ENCODE data around the gene MYO15A. TPM values are rescaled to one million over a fixed set of nuclear protein-coding genes. Genes with fewer than 3 reads are reported as not detected.

MYO15A gene
- total and polyA plus RNA-seq, 9 donors = 1.5 to 5.4 (median 3.2) TPM

DNA sequence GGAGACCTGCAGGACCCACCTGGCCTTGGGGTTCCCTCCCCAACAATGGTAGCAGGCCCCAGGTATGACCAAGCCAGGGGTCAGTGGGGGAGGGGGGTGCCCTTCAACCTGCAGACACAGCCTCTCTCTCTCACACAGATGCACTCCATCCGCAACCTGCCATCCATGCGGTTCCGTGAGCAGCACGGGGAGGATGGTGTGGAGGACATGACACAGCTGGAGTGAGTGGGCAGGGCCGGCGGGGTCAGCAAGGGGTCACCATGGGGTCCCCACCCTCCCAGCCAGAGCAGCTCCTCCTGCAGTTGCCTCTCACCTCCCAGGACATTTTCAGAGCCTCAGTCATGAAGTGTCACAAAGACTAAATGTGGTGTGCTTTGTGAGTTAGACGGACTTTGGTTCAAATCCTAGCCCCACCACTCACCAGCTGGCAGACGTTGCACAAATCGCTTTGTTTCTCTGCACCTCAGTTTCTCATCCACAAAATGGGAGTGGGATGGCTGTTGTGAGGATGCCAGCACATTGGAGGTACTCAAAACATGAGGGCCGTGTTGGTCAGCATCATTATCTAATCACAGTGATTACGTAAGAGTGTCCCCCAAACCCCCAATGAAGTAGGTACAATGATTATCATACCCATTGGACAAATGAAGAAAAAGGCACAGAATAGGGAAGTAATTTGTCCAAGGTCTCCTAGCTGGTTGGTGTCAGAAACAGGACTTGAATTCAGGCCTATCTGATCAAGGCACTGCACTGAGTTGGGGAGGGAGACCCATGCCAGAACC, 16.0 kb downstream of the MYO15A start:
- intact Hi-C loops (cut with DNase I) = no loop called here
- TF ChIP-seq, protein P1, sequence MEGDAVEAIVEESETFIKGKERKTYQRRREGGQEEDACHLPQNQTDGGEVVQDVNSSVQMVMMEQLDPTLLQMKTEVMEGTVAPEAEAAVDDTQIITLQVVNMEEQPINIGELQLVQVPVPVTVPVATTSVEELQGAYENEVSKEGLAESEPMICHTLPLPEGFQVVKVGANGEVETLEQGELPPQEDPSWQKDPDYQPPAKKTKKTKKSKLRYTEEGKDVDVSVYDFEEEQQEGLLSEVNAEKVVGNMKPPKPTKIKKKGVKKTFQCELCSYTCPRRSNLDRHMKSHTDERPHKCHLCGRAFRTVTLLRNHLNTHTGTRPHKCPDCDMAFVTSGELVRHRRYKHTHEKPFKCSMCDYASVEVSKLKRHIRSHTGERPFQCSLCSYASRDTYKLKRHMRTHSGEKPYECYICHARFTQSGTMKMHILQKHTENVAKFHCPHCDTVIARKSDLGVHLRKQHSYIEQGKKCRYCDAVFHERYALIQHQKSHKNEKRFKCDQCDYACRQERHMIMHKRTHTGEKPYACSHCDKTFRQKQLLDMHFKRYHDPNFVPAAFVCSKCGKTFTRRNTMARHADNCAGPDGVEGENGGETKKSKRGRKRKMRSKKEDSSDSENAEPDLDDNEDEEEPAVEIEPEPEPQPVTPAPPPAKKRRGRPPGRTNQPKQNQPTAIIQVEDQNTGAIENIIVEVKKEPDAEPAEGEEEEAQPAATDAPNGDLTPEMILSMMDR (IDR thresholded peaks at IDR 0.05) = no peak
- TF ChIP-seq POLR2A (IDR thresholded peaks at IDR 0.05) = no peak
- no peak for TF ChIP-seq EP300 (IDR thresholded peaks at IDR 0.05)
- H3K27me3 ChIP-seq = no peaks in the 10 kb centered on the region
- no peaks in the 10 kb centered on the region for H3K4me1 ChIP-seq (ENCODE audit: insufficient read depth)
- no peak for DNase-seq
- no peak overlapping the region for H3K4me3 ChIP-seq
- H3K9me3 ChIP-seq = no peaks in the 10 kb centered on the region
- H3K27ac ChIP-seq = no peak overlapping the region
- H3K36me3 ChIP-seq = no peaks in the 10 kb centered on the region
- WGBS, 3 donors = 46 to 55% (median 48%) methylated on average over 11 of the region's 11 CpGs

DNA sequence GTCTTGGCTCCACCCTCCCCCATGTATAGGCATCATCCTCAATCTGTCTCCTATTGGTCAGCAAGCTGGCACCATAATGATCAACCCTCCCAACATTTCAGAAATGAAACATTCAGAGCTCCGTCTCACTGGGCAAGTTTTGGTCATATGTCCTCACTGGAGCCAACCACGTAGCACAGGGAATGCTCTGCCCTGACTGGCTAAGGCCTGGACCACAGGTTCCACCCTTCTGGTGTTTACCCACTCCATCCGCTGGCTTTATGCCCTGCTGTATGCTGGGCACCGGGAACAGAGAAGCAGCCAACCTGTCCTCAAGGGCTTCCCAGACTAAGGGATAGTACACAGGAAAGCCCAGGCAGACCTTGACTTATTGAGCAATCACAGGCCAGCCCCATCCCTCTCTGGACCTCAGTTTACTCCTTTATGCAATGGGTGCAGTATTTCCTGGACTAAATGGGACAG, 20.5 kb downstream of the MYO15A start:
- no peaks in the 10 kb centered on the region for H3K36me3 ChIP-seq
- intact Hi-C loops (cut with DNase I) = no loop called here
- no peak for DNase-seq
- H3K9me3 ChIP-seq = no peaks in the 10 kb centered on the region
- H3K27ac ChIP-seq = no peak overlapping the region
- no peak overlapping the region for H3K4me3 ChIP-seq
- H3K27me3 ChIP-seq = no peaks in the 10 kb centered on the region
- no peaks in the 10 kb centered on the region for H3K4me1 ChIP-seq (ENCODE audit: insufficient read depth)
- 45 to 79% (median 65%) methylated on average over 4 of the region's 4 CpGs for WGBS, 3 donors
- no peak for TF ChIP-seq POLR2A (IDR thresholded peaks at IDR 0.05)
- no peak for TF ChIP-seq EP300 (IDR thresholded peaks at IDR 0.05)
- TF ChIP-seq, protein P1 (IDR thresholded peaks at IDR 0.05) = no peak

DNA sequence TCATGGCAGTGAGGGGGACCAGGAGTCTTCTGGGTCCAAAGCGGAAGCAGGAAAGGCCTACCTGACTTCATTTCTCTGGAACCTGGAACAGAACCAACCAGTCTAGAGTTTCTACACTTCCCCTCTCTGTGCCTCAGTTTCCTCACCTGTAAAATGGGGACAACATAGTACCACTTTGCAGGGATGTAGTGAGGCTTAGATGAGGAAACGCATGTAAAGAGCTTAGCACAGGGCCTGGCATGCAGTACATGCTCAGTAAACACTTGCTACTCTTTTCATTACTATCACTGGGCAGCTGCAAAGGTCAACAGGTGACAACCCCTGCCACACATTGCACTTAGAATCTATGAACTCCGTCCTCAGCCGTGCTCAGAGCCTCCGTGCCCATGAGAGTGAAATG, 24.2 kb downstream of the MYO15A start:
- Histone ChIP-seq H3K9me3 (no peaks in the 10 kb centered on the region), H3K4me1 (ENCODE audit: insufficient read depth) (no peaks in the 10 kb centered on the region), H3K4me3 (no peak overlapping the region), H3K27ac (no peak overlapping the region), H3K36me3 (no peaks in the 10 kb centered on the region), H3K27me3 (no peaks in the 10 kb centered on the region)
- DNase-seq = no peak
- TF ChIP-seq POLR2A (IDR thresholded peaks at IDR 0.05) = no peak
- TF ChIP-seq, protein P1 (IDR thresholded peaks at IDR 0.05) = no peak
- TF ChIP-seq EP300 (IDR thresholded peaks at IDR 0.05) = no peak
- intact Hi-C loops (cut with DNase I) = no loop called here
- 88 to 90% (median 90%) methylated on average over 5 of the region's 5 CpGs for WGBS, 3 donors

DNA sequence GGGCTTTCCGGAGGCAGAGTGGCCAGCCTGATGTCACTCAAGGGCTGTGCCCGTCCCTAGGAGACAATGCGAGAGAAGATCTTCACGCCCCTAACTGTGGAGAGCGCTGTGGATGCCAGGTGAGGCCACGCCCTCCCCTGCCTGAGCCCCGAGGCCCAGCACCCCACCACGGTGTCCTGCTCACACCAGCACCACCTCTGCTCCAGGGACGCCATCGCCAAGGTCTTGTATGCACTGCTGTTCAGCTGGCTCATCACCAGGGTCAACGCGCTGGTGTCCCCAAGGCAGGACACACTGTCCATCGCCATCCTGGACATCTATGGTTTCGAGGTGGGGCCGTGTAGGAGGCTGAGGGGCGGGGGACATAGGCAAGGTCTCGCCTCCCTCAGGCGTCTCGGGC, 27.8 kb downstream of the MYO15A start:
- Histone ChIP-seq H3K27me3 (no peaks in the 10 kb centered on the region), H3K36me3 (no peaks in the 10 kb centered on the region), H3K4me3 (no peak overlapping the region), H3K4me1 (ENCODE audit: insufficient read depth) (no peaks in the 10 kb centered on the region), H3K27ac (no peak overlapping the region), H3K9me3 (no peaks in the 10 kb centered on the region)
- TF ChIP-seq POLR2A (IDR thresholded peaks at IDR 0.05) (no peak), EP300 (IDR thresholded peaks at IDR 0.05) (no peak)
- TF ChIP-seq, protein P1 (IDR thresholded peaks at IDR 0.05) = no peak
- intact Hi-C loops (cut with DNase I) = no loop called here
- no peak for DNase-seq
- 72 to 82% (median 81%) methylated on average over 19 of the region's 19 CpGs for WGBS, 3 donors
